K562 treated with DMSO at 1 percent for 48 hours (cell line): ENCODE results near the gene TMEM44. TPM values are rescaled to one million over a fixed set of nuclear protein-coding genes. Genes with fewer than 3 reads are reported as not detected.

ENCODE experiments used
- total RNA-seq: library from RNA; unstranded; fragments of 300-600 nt; gene quantifications from 2 replicates; pipeline ENCODE4 v1.2.3, GENCODE V29; 2022; ENCODE audit warnings: low replicate concordance; ENCODE audit errors: extremely low read depth

The TMEM44 gene
- not detected in 2 replicates for total RNA-seq

DNA sequence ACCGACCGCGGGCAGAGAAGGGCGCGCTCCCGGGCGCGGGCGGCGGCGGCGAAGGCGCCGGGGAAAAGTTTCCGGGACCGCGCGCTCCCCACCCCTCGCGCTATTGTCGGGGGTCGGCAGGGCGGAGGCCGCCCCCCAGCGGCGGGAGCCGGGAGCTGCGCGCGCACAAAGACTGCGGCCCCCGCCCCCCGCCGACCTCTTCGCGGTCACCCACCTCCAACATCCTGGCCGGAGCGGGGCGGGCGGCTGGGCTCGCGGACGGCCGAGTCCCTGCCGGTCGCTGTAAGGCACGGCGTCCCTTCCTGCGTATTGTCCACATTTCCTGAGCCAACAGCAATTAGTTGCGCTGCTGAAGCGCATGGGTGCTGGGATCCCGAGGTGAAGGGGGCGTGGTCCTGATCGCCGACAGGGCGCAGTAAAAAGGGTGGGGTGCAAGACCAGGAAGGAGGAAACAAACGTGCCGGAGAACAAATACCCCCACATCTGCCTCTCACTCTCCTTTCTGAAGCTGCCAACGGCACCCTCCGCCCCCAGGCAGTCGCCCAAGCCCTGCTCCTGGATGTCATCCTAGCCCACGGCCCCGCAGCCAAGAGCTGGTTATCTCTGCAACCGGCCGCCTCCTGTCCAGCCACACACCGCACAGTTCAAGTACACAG is at the start of gene TMEM44:
TSS of gene TMEM44 (minus strand) at position 71 of the 656 bp plus-strand sequence. CDS start 204 bp downstream, outside the sequence.

DNA sequence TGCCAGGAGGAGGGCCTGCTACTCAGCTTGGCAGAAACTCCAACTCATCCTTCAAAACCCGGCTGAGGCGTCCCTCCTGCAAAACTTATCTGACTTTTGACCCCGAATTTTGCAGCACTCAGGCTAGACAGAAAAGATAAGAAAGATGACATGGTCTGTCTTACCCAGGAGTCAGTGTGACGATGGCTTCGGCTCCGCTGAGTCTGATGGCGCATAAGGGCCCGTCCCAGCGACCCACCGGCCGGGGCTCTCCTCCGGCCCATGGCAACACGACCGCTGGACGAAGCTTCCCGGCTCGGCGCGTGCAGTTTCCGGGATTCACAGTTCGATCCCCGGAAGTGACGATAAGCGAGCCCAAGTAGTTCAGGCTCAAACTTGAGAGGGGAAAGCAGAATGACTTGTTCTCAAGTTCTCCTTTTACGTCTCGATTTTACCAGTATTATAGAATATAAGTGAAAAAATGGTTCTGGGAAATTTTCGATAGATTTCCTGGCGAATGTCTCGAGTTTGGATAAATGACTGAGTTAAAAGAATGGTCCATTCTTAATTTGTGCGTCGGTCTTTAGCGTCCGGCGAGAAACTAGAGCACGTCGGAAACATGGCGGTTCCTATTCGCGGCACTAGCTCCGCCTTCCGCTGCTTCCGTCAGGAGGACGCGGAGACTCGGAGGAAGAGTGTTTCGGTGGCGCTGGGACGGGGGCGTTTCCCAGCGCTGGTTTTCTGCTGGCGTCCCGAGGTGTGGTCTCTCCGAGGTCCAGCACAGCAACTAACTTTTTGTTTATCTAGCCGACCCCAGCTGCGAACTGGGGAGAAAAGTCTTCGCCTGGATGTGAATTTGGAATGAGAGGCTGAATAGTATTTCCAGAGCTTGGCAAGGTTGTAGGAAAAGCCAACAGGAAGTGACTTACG is 38.9 kb upstream of the TMEM44 start, which contains the start of gene LSG1:
TSS of gene LSG1 (minus strand) at position 292 of the 909 bp plus-strand sequence. CDS start at position 263, 29 bp downstream.

Other genes starting within 250 kb of the TMEM44 start
- gene GP5, start 234.2 kb downstream of the TMEM44 start, total RNA-seq = not detected in 2 replicates
- gene ATP13A3, start 146.4 kb downstream of the TMEM44 start, total RNA-seq = not detected in 2 replicates
- gene LSG1, start 38.8 kb upstream of the TMEM44 start, total RNA-seq = not detected in 2 replicates
- gene FAM43A, start 52.5 kb upstream of the TMEM44 start, total RNA-seq = not detected in 2 replicates